Measurements from ENCODE around the gene RNGTT. TPM values are rescaled to one million over a fixed set of nuclear protein-coding genes. Genes with fewer than 3 reads are reported as not detected.

RNGTT gene
- total RNA-seq, 2 donors from 2014 or later: 18.1 to 18.2 TPM

DNA sequence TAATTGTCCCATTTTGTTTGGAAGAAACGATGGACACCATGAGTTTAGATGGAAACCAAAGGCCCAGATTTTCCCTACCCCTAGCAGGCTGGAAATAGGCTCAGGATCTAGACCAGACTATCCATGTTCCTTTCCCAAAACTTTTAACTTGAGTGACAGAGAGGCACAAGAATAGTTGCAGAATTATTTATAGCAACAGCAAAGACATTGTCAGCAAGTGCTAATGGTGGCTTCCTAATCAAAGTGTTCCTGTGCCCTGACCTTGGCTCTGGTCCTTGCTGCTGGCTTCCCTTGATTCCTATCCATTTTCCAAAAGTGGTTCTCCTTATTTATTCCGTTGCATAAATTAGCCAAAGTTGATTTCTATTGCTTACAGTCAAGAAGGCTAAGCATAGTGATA lies 103.1 kb downstream of the RNGTT start:
- Mint-ChIP-seq H3K4me1 (ENCODE audit: low read depth) (peaks cover 10% of the 10 kb centered on the region), H3K4me3 (no peak overlapping the region), H3K27ac (no peak overlapping the region), H3K36me3 (ENCODE audit: insufficient read depth in 2 of 2) (peaks cover 2% of the 10 kb centered on the region in 2 donors), H3K9me3 (no peaks in the 10 kb centered on the region), H3K27me3 (ENCODE audit: low read depth) (no peaks in the 10 kb centered on the region)
- no peak for ATAC-seq (replicated peaks in 1 of 2)
- no peak for DNase-seq

GRCh38 chr6:88858455-88858854 lies 105.0 kb downstream of the RNGTT start:
- no peak for ATAC-seq (replicated peaks in 1 of 2)
- DNase-seq: no peak
- Mint-ChIP-seq H3K27me3 (ENCODE audit: low read depth) (no peaks in the 10 kb centered on the region), H3K27ac (no peak overlapping the region), H3K4me1 (ENCODE audit: low read depth) (no peaks in the 10 kb centered on the region), H3K4me3 (no peak overlapping the region), H3K36me3 (ENCODE audit: insufficient read depth in 2 of 2) (no peaks in the 10 kb centered on the region), H3K9me3 (no peaks in the 10 kb centered on the region)

DNA sequence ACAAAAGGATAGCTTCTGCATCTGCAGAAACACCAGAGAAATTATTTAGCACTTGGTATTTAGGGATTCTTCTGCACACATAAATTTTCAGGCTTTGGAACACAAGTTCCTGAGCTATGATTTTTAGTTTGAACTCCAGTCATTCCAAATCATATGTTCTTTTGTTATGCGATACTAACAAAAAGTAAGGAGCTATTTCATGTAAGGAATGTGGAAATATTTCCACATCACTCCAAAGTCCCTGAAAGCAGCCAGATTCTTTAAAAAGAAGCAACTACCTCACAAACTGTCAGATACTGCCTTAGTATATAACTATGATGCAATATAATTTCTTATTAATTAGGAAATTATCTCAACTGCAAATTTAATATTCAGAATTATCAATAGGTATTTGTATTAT lies 106.9 kb downstream of the RNGTT start:
- H3K27me3 Mint-ChIP-seq (ENCODE audit: low read depth): no peaks in the 10 kb centered on the region
- no peak overlapping the region for H3K4me3 Mint-ChIP-seq
- no peak overlapping the region for H3K27ac Mint-ChIP-seq
- no peak for ATAC-seq (replicated peaks in 1 of 2)
- no peak for DNase-seq
- H3K36me3 Mint-ChIP-seq (ENCODE audit: insufficient read depth in 2 of 2): peaks cover 0 to 2% of the 10 kb centered on the region in 2 donors
- no peaks in the 10 kb centered on the region for H3K9me3 Mint-ChIP-seq
- no peaks in the 10 kb centered on the region for H3K4me1 Mint-ChIP-seq (ENCODE audit: low read depth)

GRCh38 chr6:88855541-88856147 lies 107.8 kb downstream of the RNGTT start:
- Mint-ChIP-seq H3K4me3 (no peak overlapping the region), H3K27me3 (ENCODE audit: low read depth) (no peaks in the 10 kb centered on the region), H3K9me3 (no peaks in the 10 kb centered on the region), H3K36me3 (ENCODE audit: insufficient read depth in 2 of 2) (peaks cover 0 to 2% of the 10 kb centered on the region in 2 donors), H3K27ac (no peak overlapping the region), H3K4me1 (ENCODE audit: low read depth) (no peaks in the 10 kb centered on the region)
- ATAC-seq (replicated peaks in 1 of 2) (no peak), DNase-seq (no peak)

DNA sequence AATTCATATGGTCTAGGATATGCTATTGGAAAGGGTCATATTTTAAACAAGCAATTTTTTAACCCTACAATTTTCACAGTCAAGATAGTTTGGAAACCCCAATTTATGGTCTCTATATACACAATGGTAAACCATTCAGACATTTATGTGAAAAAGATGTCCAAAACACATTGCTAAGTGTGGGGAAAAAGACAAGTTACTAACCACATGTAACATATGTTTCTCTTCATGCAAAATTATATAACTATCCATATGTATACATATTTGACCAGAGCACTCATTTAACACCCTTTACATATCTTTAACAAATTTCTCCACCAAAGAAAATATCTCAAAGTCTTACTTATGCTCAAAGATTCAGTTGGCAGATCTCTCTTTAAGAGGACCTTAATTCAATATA lies 110.6 kb downstream of the RNGTT start:
- Mint-ChIP-seq H3K4me1 (ENCODE audit: low read depth) (no peaks in the 10 kb centered on the region), H3K9me3 (no peaks in the 10 kb centered on the region), H3K36me3 (ENCODE audit: insufficient read depth in 2 of 2) (peaks cover 0 to 2% of the 10 kb centered on the region in 2 donors), H3K4me3 (no peak overlapping the region), H3K27ac (no peak overlapping the region), H3K27me3 (ENCODE audit: low read depth) (no peaks in the 10 kb centered on the region)
- no peak for ATAC-seq (replicated peaks in 1 of 2)
- no peak for DNase-seq

- H3K27me3 Mint-ChIP-seq (ENCODE audit: low read depth): no peaks in the 10 kb centered on the region
- no peaks in the 10 kb centered on the region for H3K4me1 Mint-ChIP-seq (ENCODE audit: low read depth)
- no peak overlapping the region for H3K27ac Mint-ChIP-seq
- ATAC-seq (replicated peaks in 1 of 2) (no peak), DNase-seq (no peak)
- H3K9me3 Mint-ChIP-seq: no peaks in the 10 kb centered on the region
- H3K4me3 Mint-ChIP-seq: no peak overlapping the region
- H3K36me3 Mint-ChIP-seq (ENCODE audit: insufficient read depth in 2 of 2): peaks cover 0 to 2% of the 10 kb centered on the region in 2 donors
Observed at GRCh38 chr6:88852000-88852399, 111.4 kb downstream of the RNGTT start.

DNA sequence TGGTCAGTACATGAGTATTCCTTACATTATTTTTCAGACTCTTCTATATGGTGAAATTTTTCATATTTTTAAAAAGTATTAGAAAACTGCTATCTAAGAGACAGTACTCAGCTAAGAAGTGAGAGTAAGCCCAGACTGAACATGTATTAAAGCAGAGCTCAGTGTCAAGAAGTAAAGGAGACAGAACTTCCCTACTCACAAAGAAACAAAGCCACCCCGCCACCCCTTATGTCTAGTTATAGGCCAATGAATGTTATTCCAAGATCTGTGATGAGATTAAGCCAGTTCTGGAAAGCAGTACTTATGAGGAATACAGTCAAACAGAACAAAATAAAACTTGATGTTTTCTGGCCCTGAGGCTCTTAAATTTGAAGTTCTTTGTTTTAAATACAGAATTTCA lies 114.5 kb downstream of the RNGTT start:
- no peak overlapping the region for H3K27ac Mint-ChIP-seq
- no peaks in the 10 kb centered on the region for H3K4me1 Mint-ChIP-seq (ENCODE audit: low read depth)
- no peak for ATAC-seq (replicated peaks in 1 of 2)

DNA sequence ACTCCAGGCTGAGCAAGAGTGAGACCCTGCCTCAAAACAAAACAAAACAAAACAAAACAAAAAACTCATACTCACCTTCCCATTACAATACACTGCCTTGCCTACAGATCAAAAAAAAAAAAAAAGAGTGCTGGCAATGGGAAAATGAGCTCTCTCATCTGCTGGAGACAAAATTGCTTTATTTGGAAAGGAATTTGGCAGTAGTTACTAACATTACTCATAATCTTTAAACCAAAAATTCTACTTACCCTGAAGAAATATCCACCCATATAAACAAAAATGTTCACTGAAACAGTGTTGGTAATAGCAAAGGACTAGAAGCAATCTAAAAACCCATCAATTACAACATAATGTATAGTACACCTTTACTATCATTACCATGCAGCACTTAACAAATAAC lies 120.4 kb downstream of the RNGTT start:
- H3K9me3 Mint-ChIP-seq: no peaks in the 10 kb centered on the region
- H3K27ac Mint-ChIP-seq: no peak overlapping the region
- DNase-seq: no peak
- peaks cover 2 to 18% of the 10 kb centered on the region in 2 donors for H3K36me3 Mint-ChIP-seq (ENCODE audit: insufficient read depth in 2 of 2)
- H3K27me3 Mint-ChIP-seq (ENCODE audit: low read depth): no peaks in the 10 kb centered on the region
- H3K4me3 Mint-ChIP-seq: no peak overlapping the region
- no peaks in the 10 kb centered on the region for H3K4me1 Mint-ChIP-seq (ENCODE audit: low read depth)
- ATAC-seq (replicated peaks in 1 of 2): no peak

More for the DNA sequence above, 114.5 kb downstream of the RNGTT start:
- Mint-ChIP-seq H3K4me3 (no peak overlapping the region), H3K36me3 (ENCODE audit: insufficient read depth in 2 of 2) (peaks cover 0 to 2% of the 10 kb centered on the region in 2 donors), H3K27me3 (ENCODE audit: low read depth) (no peaks in the 10 kb centered on the region), H3K9me3 (no peaks in the 10 kb centered on the region)
- DNase-seq: no peak

GRCh38 chr6:88842320-88842719 lies 121.1 kb downstream of the RNGTT start:
- Mint-ChIP-seq H3K4me1 (ENCODE audit: low read depth) (no peaks in the 10 kb centered on the region), H3K27ac (peak overlapping the region; percentile 20), H3K27me3 (ENCODE audit: low read depth) (no peaks in the 10 kb centered on the region), H3K4me3 (no peak overlapping the region), H3K36me3 (ENCODE audit: insufficient read depth in 2 of 2) (peaks cover 2 to 20% of the 10 kb centered on the region in 2 donors), H3K9me3 (no peaks in the 10 kb centered on the region)
- DNase-seq (no peak), ATAC-seq (replicated peaks in 1 of 2) (no peak)

DNA sequence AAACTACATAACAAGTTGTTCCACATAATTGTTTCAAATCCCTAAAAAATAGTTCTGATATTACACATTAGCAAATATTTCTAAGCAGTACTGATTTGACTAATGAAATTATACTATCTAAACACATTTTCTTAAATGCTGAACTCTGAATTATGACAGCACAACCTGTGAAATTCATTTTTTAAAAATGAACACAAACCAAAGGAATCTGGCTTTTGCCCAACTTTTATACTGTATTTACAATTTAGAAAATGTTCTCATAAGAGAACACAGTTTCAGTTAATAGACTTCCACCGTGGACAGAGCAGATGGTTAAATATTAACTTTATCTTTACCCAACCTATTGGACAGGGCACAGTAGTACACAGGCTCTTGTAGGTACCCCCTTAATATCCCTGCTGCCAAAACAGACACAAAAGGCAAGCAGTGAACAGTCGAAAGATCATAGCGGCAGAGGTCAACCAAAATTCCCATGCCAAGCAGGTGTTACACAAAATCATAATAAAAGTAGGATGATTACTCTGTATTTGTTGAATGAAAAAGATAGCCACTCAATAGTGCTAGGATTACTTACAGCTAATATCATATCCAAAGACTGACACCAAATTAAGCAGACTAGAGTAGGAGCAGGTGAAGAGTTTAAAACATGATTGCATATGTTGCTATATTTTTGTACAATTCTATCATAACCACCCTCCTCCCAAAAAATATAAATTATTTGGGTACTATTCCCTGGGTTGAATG lies 122.5 kb downstream of the RNGTT start:
- DNase-seq (no peak), ATAC-seq (replicated peaks in 1 of 2) (no peak)
- H3K27me3 Mint-ChIP-seq (ENCODE audit: low read depth): no peaks in the 10 kb centered on the region
- no peak overlapping the region for H3K27ac Mint-ChIP-seq
- no peaks in the 10 kb centered on the region for H3K4me1 Mint-ChIP-seq (ENCODE audit: low read depth)
- peaks cover 6 to 26% of the 10 kb centered on the region in 2 donors for H3K36me3 Mint-ChIP-seq (ENCODE audit: insufficient read depth in 2 of 2)
- H3K4me3 Mint-ChIP-seq: no peak overlapping the region
- no peaks in the 10 kb centered on the region for H3K9me3 Mint-ChIP-seq

GRCh38 chr6:88840289-88840688 lies 123.1 kb downstream of the RNGTT start:
- DNase-seq: no peak
- no peak overlapping the region for H3K4me3 Mint-ChIP-seq
- no peaks in the 10 kb centered on the region for H3K27me3 Mint-ChIP-seq (ENCODE audit: low read depth)
- H3K36me3 Mint-ChIP-seq (ENCODE audit: insufficient read depth in 2 of 2): peaks cover 8 to 26% of the 10 kb centered on the region in 2 donors
- no peak for ATAC-seq (replicated peaks in 1 of 2)
- H3K4me1 Mint-ChIP-seq (ENCODE audit: low read depth): no peaks in the 10 kb centered on the region
- H3K9me3 Mint-ChIP-seq: peaks cover 0 to under 1% of the 10 kb centered on the region in 2 donors
- H3K27ac Mint-ChIP-seq: no peak overlapping the region

GRCh38 chr6:88839280-88839679 lies 124.1 kb downstream of the RNGTT start:
- Mint-ChIP-seq H3K4me3 (no peak overlapping the region), H3K36me3 (ENCODE audit: insufficient read depth in 2 of 2) (peaks cover 10 to 32% of the 10 kb centered on the region in 2 donors), H3K9me3 (peaks cover 2 to 3% of the 10 kb centered on the region in 2 donors), H3K27ac (peak overlapping the region; percentile 37), H3K27me3 (ENCODE audit: low read depth) (no peaks in the 10 kb centered on the region), H3K4me1 (ENCODE audit: low read depth) (no peaks in the 10 kb centered on the region)
- DNase-seq: no peak
- ATAC-seq (replicated peaks in 1 of 2): no peak

- ATAC-seq (replicated peaks in 1 of 2) (no peak), DNase-seq (no peak)
- Mint-ChIP-seq H3K36me3 (ENCODE audit: insufficient read depth in 2 of 2) (peaks cover 34 to 56% of the 10 kb centered on the region in 2 donors), H3K4me3 (no peak overlapping the region), H3K27ac (no peak overlapping the region), H3K27me3 (ENCODE audit: low read depth) (no peaks in the 10 kb centered on the region), H3K9me3 (peaks cover 17 to 18% of the 10 kb centered on the region in 2 donors), H3K4me1 (ENCODE audit: low read depth) (no peaks in the 10 kb centered on the region)
Observed at GRCh38 chr6:88835210-88835609, 128.2 kb downstream of the RNGTT start.

All from activated T-cell treated with anti-CD3 and anti-CD28 coated beads, Interleukin-2, amount 50 U/mL, for 72 hours (primary cell).